ENCODE data around the gene MIDN. TPM values are rescaled to one million over a fixed set of nuclear protein-coding genes. Genes with fewer than 3 reads are reported as not detected.

Gene MIDN
- total RNA-seq, 1 experiment from 2014 or later = 118 TPM

- Histone ChIP-seq H3K27me3 (ENCODE audit: control insufficient read depth, insufficient read depth, low read length) (no peaks in the 10 kb centered on the region), H3K36me3 (ENCODE audit: control insufficient read depth, insufficient read depth, low read length) (no peaks in the 10 kb centered on the region), H3K4me1 (ENCODE audit: control insufficient read depth, insufficient read depth, low read length) (peaks cover 19% of the 10 kb centered on the region), H3K27ac (ENCODE audit: low read length) (no peak overlapping the region), H3K9me3 (ENCODE audit: control insufficient read depth, insufficient read depth, low read depth, low read length) (no peaks in the 10 kb centered on the region), H3K4me3 (ENCODE audit: low read depth in 2 of 2, low read length in 2 of 2) (no peak overlapping the region)
- DNase-seq (ENCODE audit: low read depth, low spot score) = no peak
- TF ChIP-seq SIN3A (IDR thresholded peaks at IDR 0.05; ENCODE audit: borderline replicate concordance, insufficient read depth, low read depth, low read length) = no peak
- TF ChIP-seq POLR2AphosphoS5 (IDR thresholded peaks at IDR 0.05; ENCODE audit: low read depth, low read length) = no peak
- no peak for TF ChIP-seq REST (IDR thresholded peaks at IDR 0.05; ENCODE audit: insufficient read depth in 1 of 2, low read depth in 2 of 2, low read length in 1 of 2)
- TF ChIP-seq CTCF (IDR thresholded peaks at IDR 0.05) = no peak
- no peak for TF ChIP-seq TCF7L2 (IDR thresholded peaks at IDR 0.05; ENCODE audit: low read depth, low read length)
- ATAC-seq = no peak
- ChIA-PET POLR2A (no interaction called here), CTCF (interaction anchor here (0.7 kb wide), 1 partner anchor 291 kb away, joined by 5 read pairs; no protein-coding TSS in a partner anchor)
- no TSS peak for BruUV-seq (replicated peaks)
- intact Hi-C loops (cut with micrococcal nuclease; ENCODE audit: unreplicated experiment) (loop anchor here (10.0 kb wide), 1 partner anchor 97 kb away; no protein-coding TSS in a partner anchor), in situ Hi-C loops (cut with HindIII; ENCODE audit: low pct_unique_long_range_greater_than_20kb, low sequenced_read_pairs) (no loop called here)
Observed at GRCh38 chr19:1278074-1278473, 29.7 kb downstream of the MIDN start.

GRCh38 chr19:1278713-1279660 is 30.6 kb downstream of the MIDN start:
- H3K27me3 ChIP-seq (ENCODE audit: control insufficient read depth, insufficient read depth, low read length) = no peaks in the 10 kb centered on the region
- ChIA-PET POLR2A (interaction anchor here (0.6 kb wide), 2 partner anchors 86 to 96 kb away, joined by 3 to 4 read pairs; no protein-coding TSS in a partner anchor), CTCF (interaction anchor here (0.6 to 1.0 kb wide), 3 partner anchors 13 to 252 kb away, joined by 3 to 9 read pairs (median 3); no protein-coding TSS in a partner anchor)
- no peak for DNase-seq (ENCODE audit: low read depth, low spot score)
- no peaks in the 10 kb centered on the region for H3K36me3 ChIP-seq (ENCODE audit: control insufficient read depth, insufficient read depth, low read length)
- intact Hi-C loops (cut with micrococcal nuclease; ENCODE audit: unreplicated experiment) = loop anchor here (10.0 kb wide), 1 partner anchor 96 kb away; no protein-coding TSS in a partner anchor
- TF ChIP-seq POLR2AphosphoS5 (IDR thresholded peaks at IDR 0.05; ENCODE audit: low read depth, low read length) = no peak
- TF ChIP-seq TCF7L2 (IDR thresholded peaks at IDR 0.05; ENCODE audit: low read depth, low read length) = no peak
- TF ChIP-seq SIN3A (IDR thresholded peaks at IDR 0.05; ENCODE audit: borderline replicate concordance, insufficient read depth, low read depth, low read length) = no peak
- TF ChIP-seq REST (IDR thresholded peaks at IDR 0.05; ENCODE audit: insufficient read depth in 1 of 2, low read depth in 2 of 2, low read length in 1 of 2) = no peak
- TF ChIP-seq CTCF (IDR thresholded peaks at IDR 0.05) = no peak
- in situ Hi-C loops (cut with HindIII; ENCODE audit: low pct_unique_long_range_greater_than_20kb, low sequenced_read_pairs) = no loop called here
- H3K27ac ChIP-seq (ENCODE audit: low read length) = no peak overlapping the region
- H3K4me3 ChIP-seq (ENCODE audit: low read depth in 2 of 2, low read length in 2 of 2) = no peak overlapping the region
- H3K4me1 ChIP-seq (ENCODE audit: control insufficient read depth, insufficient read depth, low read length) = peaks cover 12% of the 10 kb centered on the region
- no TSS peak for BruUV-seq (replicated peaks)
- no peaks in the 10 kb centered on the region for H3K9me3 ChIP-seq (ENCODE audit: control insufficient read depth, insufficient read depth, low read depth, low read length)
- no peak for ATAC-seq

Data from Panc1 (cell line).